B cell (primary cell): ENCODE data around the gene FOXF1. TPM values are rescaled to one million over a fixed set of nuclear protein-coding genes. Genes with fewer than 3 reads are reported as not detected.

Experiments
- ATAC-seq: fragments of 200-7000 bp; cut with Tn5 transposase; one replicate; pipeline ENCODE4 v1.10.0; 2021; ENCODE audit warnings: low read depth, mild to moderate bottlenecking, moderate number of reproducible peaks, moderate library complexity
- CTCF ChIA-PET: fragments of 350-600 bp; sonication (Branson Sonifier 250); formaldehyde crosslinking; loops from one replicate; lab custom pipeline; 2021; ENCODE audit warnings: antibody characterized with exemption, inconsistent platforms; lab: Charles Lee
- POLR2A ChIA-PET: fragments of 350-600 bp; sonication (Branson Sonifier 250); formaldehyde crosslinking; loops from one replicate; lab custom pipeline; 2021; ENCODE audit warnings: antibody characterized with exemption; lab: Charles Lee
- DNase-seq: peaks from one replicate; pipeline ENCODE4 v3.0.0; 2013
- H2AFZ ChIP-seq: 2 replicates; pipeline ENCODE4 v1.6.1; 2012; ENCODE audit warnings: mild to moderate bottlenecking, low read depth, low read length; ENCODE audit not compliant: insufficient read depth, poor library complexity, severe bottlenecking
- H3K27ac ChIP-seq, 2 donors: 1 replicate in 1 of 2; 2 replicates in 1 of 2; pipeline ENCODE4 v1.5.1; 2012 to 2013; ENCODE audit warnings: low read length in 2 of 2, mild to moderate bottlenecking in 2 of 2, moderate library complexity in 1 of 2
- H3K27me3 ChIP-seq, 4 experiments: fragments of 200-600 bp in 1 of 4; sonication (generic) in 1 of 4; replicated peaks in 1 of 4; 1 replicate in 2 of 4; 2 replicates in 2 of 4; pipeline versions ENCODE4 v1.6.1 to v1.7.0; 2013 to 2016; ENCODE audit warnings: low read length in 3 of 4, mild to moderate bottlenecking in 2 of 4, mixed read lengths in 1 of 4, moderate library complexity in 1 of 4; ENCODE audit not compliant: insufficient read depth in 4 of 4, control insufficient read depth in 3 of 4; ENCODE audit errors: control extremely low read depth in 1 of 4
- H3K36me3 ChIP-seq, 2 experiments: replicated peaks in 1 of 2; 1 replicate in 1 of 2; 2 replicates in 1 of 2; pipeline versions ENCODE4 v1.6.1 to v1.7.1; 2013; ENCODE audit warnings: low read length in 1 of 2; ENCODE audit not compliant: insufficient read depth in 2 of 2, control insufficient read depth in 1 of 2; ENCODE audit errors: control extremely low read depth in 1 of 2, extremely low read depth in 1 of 2
- H3K4me1 ChIP-seq, 2 donors: fragments of 200-600 bp in 1 of 2; sonication (generic) in 1 of 2; 1 replicate in 1 of 2; 2 replicates in 1 of 2; pipeline versions ENCODE4 v1.5.1 to v1.6.1; 2013 to 2017; ENCODE audit warnings: low read length in 2 of 2; ENCODE audit not compliant: control insufficient read depth in 2 of 2, insufficient read depth in 2 of 2
- H3K4me2 ChIP-seq: replicated peaks from 2 replicates; pipeline ENCODE3; 2012; ENCODE audit warnings: mild to moderate bottlenecking, low read depth, low read length; ENCODE audit not compliant: poor library complexity, severe bottlenecking
- H3K4me3 ChIP-seq, 5 experiments: fragments of 200-600 bp in 1 of 5; sonication (generic) in 1 of 5; 1 replicate in 3 of 5; 2 replicates in 2 of 5; pipeline versions ENCODE4 v1.5.1 to v1.7.0; 2011 to 2016; ENCODE audit warnings: low read length in 4 of 5, mild to moderate bottlenecking in 4 of 5, low read depth in 2 of 5, control low read depth in 1 of 5, moderate library complexity in 1 of 5; ENCODE audit not compliant: insufficient read depth in 1 of 5; ENCODE audit errors: control extremely low read depth in 1 of 5, extremely low read depth in 1 of 5
- H3K79me2 ChIP-seq: fragments of 200-600 bp; sonication (generic); one replicate; pipeline ENCODE4 v1.6.0; 2016; ENCODE audit warnings: low read length; ENCODE audit not compliant: control insufficient read depth, insufficient read depth
- H3K9ac ChIP-seq: fragments of 200-600 bp; sonication (generic); 2 replicates; pipeline ENCODE4 v1.6.1; 2017; ENCODE audit warnings: mild to moderate bottlenecking, low read length, moderate library complexity
- H3K9me3 ChIP-seq, 3 donors: one replicate each; pipeline versions ENCODE4 v1.6.1 to v1.7.1; 2013; ENCODE audit warnings: low read length in 2 of 3; ENCODE audit not compliant: control insufficient read depth in 2 of 3, insufficient read depth in 1 of 3; ENCODE audit errors: control extremely low read depth in 1 of 3
- H4K20me1 ChIP-seq: 2 replicates; pipeline ENCODE4 v1.6.0; 2012; ENCODE audit warnings: mild to moderate bottlenecking, low read length; ENCODE audit not compliant: insufficient read depth, control insufficient read depth, poor library complexity, severe bottlenecking
- H3K27ac Mint-ChIP-seq: one replicate; pipeline ENCODE4 v1.8.0; 2021; ENCODE audit warnings: mixed read lengths
- H3K27me3 Mint-ChIP-seq: one replicate; pipeline ENCODE4 v1.8.0; 2021; ENCODE audit warnings: mixed read lengths
- H3K4me1 Mint-ChIP-seq: one replicate; pipeline ENCODE4 v1.8.0; 2021; ENCODE audit warnings: mixed read lengths
- H3K4me3 Mint-ChIP-seq: one replicate; pipeline ENCODE4 v1.8.0; 2021; ENCODE audit warnings: mixed read lengths
- H3K9me3 Mint-ChIP-seq: one replicate; pipeline ENCODE4 v1.8.0; 2022; ENCODE audit warnings: mixed read lengths; ENCODE audit not compliant: insufficient read depth
- CTCF ChIP-seq: fragments of 200-600 bp; IDR thresholded peaks from one replicate; pipeline ENCODE4 v1.8.0; 2022; ENCODE audit warnings: antibody characterized with exemption, mild to moderate bottlenecking
- EZH2 ChIP-seq: IDR thresholded peaks from 2 replicates; pipeline ENCODE4 v1.6.1; 2012; ENCODE audit warnings: borderline replicate concordance, low read depth, mild to moderate bottlenecking, moderate library complexity, low read length; ENCODE audit not compliant: insufficient read depth, poor library complexity, severe bottlenecking
- WGBS: methylation state at CpG from one replicate; pipeline ENCODE4 v1.1.5; 2013; ENCODE audit warnings: missing lambda C conversion rate; ENCODE audit not compliant: insufficient coverage; 5-methylcytosine and 5-hydroxymethylcytosine counted together
- intact Hi-C: fragments of 100-400 bp; cut with micrococcal nuclease; formaldehyde crosslinking; loops from one replicate; pipeline ENCODE4 v1.10.0; 2022
- polyA plus RNA-seq: library from polyadenylated mRNA; depleted of rRNA; stranded (reverse); fragments of >200 nt; gene quantifications from 2 replicates; pipeline ENCODE4 v1.2.3, GENCODE V29; 2012
- total RNA-seq, 2 donors: library from RNA; stranded (reverse); fragments of 120-200 nt in 1 of 2; gene quantifications; 1 replicate in 1 of 2; 2 replicates in 1 of 2; pipeline versions ENCODE4 v1.2.3 to v1.2.4, GENCODE V29; 2013 to 2022

Gene FOXF1
- total and polyA plus RNA-seq, 2 donors (not counting 1 experiment from before 2014, with no cell fraction given): not detected

GRCh38 chr16:86500708-86501510, 9.4 kb upstream of the FOXF1 start:
- Histone ChIP-seq H3K27me3 (peaks cover 0 to 90% (median 56%) of the 10 kb centered on the region in 4 experiments), H3K36me3 (no peaks in the 10 kb centered on the region), H3K4me2 (no peak overlapping the region), H4K20me1 (no peaks in the 10 kb centered on the region), H3K4me1 (peaks cover 12 to 31% of the 10 kb centered on the region in 2 donors), H3K79me2 (no peaks in the 10 kb centered on the region), H3K4me3 (no peak overlapping the region), H3K9me3 (peaks cover 0 to 8% (median 0%) of the 10 kb centered on the region in 3 donors), H3K27ac (no peak overlapping the region), H2AFZ (no peak overlapping the region), H3K9ac (no peak overlapping the region)
- ChIA-PET POLR2A (no interaction called here), CTCF (no interaction called here)
- Mint-ChIP-seq H3K27ac (no peak overlapping the region), H3K27me3 (peaks cover 62% of the 10 kb centered on the region), H3K9me3 (no peaks in the 10 kb centered on the region), H3K4me3 (no peak overlapping the region), H3K4me1 (peaks cover 12% of the 10 kb centered on the region)
- intact Hi-C loops: no loop called here
- TF ChIP-seq CTCF: no peak
- TF ChIP-seq EZH2: no peak
- ATAC-seq (no peak), DNase-seq (no peak)
- WGBS: 15% methylated on average over 11 of the region's 13 CpGs
